ENCODE results near the gene RIMKLB.
"Not testable (repeated sequence)": the region's sequence is repeated elsewhere in the genome, so short reads cannot be mapped to it uniquely, and the experiment has no call there.

RIMKLB gene

GRCh38 chr12:8779862-8780261, 82.1 kb downstream of the RIMKLB start:
- no peak for DNase-seq

GRCh38 chr12:8780389-8780788, 82.6 kb downstream of the RIMKLB start:
- peak; percentile 2 for DNase-seq

- DNase-seq = no peak
Observed at GRCh38 chr12:8781381-8782127, 83.8 kb downstream of the RIMKLB start.

GRCh38 chr12:8784290-8784888, 86.6 kb downstream of the RIMKLB start:
- DNase-seq = no peak

GRCh38 chr12:8785499-8785898, 87.7 kb downstream of the RIMKLB start:
- no peak for DNase-seq

GRCh38 chr12:8787206-8787605, 89.4 kb downstream of the RIMKLB start:
- DNase-seq = not testable (repeated sequence)

- DNase-seq = not testable (repeated sequence)
Observed at GRCh38 chr12:8788706-8789105, 90.9 kb downstream of the RIMKLB start.

- DNase-seq = not testable (repeated sequence)
Observed at GRCh38 chr12:8789341-8790013, 91.7 kb downstream of the RIMKLB start.

- not testable (repeated sequence) for DNase-seq
Observed at GRCh38 chr12:8793226-8793625, 95.4 kb downstream of the RIMKLB start.

GRCh38 chr12:8794611-8795010, 96.8 kb downstream of the RIMKLB start:
- DNase-seq = not testable (repeated sequence)

GRCh38 chr12:8796831-8797626, 99.2 kb downstream of the RIMKLB start:
- no peak for DNase-seq

GRCh38 chr12:8801213-8801612, 103.4 kb downstream of the RIMKLB start:
- DNase-seq = not testable (repeated sequence)

- DNase-seq = not testable (repeated sequence)
Observed at GRCh38 chr12:8804833-8805232, 107.0 kb downstream of the RIMKLB start.

- not testable (repeated sequence) for DNase-seq
Observed at GRCh38 chr12:8805487-8805886, 107.7 kb downstream of the RIMKLB start.

GRCh38 chr12:8807084-8807483, 109.3 kb downstream of the RIMKLB start:
- DNase-seq = not testable (repeated sequence)

- DNase-seq = not testable (repeated sequence)
Observed at GRCh38 chr12:8810112-8810511, 112.3 kb downstream of the RIMKLB start.

GRCh38 chr12:8813572-8814357, 116.0 kb downstream of the RIMKLB start:
- DNase-seq = no peak

- DNase-seq = no peak
Observed at GRCh38 chr12:8816448-8817050, 118.8 kb downstream of the RIMKLB start.

GRCh38 chr12:8817856-8818255, 120.1 kb downstream of the RIMKLB start:
- DNase-seq = no peak

- no peak for DNase-seq
Observed at GRCh38 chr12:8818526-8818925, 120.7 kb downstream of the RIMKLB start.

GRCh38 chr12:8819666-8819980, 121.8 kb downstream of the RIMKLB start:
- no peak for DNase-seq
